Activated CD4-positive, alpha-beta T cell treated with anti-CD3 and anti-CD28 coated beads for 48 hours (primary cell): Measurements from ENCODE around the gene EML3.
"Not testable (repeated sequence)": the region's sequence is repeated elsewhere in the genome, so short reads cannot be mapped to it uniquely, and the experiment has no call there.

Source experiments
- DNase-seq: peaks from one replicate; pipeline ENCODE4 v3.0.0-alpha.2; 2020

The EML3 gene

GRCh38 chr11:62612366-62613290, at the start of gene EML3, which contains the start of gene ROM1:
EML3 (minus strand) TSS chr11:62612775; CDS start chr11:62612457, 318 bp downstream.
ROM1 (plus strand) TSS chr11:62613257; CDS start chr11:62613282, 25 bp downstream.
- peak; percentile 91 for DNase-seq

DNA sequence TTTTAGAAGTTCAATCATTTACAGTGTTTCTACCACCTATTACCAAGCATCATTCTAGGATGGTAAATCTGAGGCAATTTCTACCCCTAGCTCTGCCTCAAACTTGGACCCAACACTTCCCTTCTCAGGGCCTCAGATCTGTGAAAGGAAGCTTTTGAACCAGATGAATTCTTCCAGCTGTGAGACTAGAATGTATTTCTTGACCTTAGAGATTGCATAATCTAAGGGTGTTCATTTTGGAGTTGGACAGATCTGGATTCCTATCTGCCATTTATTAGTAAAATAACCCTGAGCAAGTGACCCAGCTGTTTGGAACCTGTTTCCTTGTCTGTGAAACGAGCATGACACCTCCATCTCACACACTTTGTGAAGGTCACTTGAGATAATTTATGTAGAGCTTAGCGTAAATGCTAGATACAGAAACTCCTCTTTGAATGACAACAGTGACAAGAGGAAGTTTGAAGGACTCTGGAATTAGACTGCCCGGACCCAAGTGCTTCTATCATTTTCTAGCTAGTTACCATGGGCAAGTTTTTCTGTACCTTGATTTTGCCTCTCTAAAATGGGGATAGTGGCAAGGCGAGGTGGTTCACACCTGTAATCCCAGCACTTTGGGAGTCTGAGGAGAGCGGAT, 44.3 kb upstream of the EML3 start:
- no peak for DNase-seq

DNA sequence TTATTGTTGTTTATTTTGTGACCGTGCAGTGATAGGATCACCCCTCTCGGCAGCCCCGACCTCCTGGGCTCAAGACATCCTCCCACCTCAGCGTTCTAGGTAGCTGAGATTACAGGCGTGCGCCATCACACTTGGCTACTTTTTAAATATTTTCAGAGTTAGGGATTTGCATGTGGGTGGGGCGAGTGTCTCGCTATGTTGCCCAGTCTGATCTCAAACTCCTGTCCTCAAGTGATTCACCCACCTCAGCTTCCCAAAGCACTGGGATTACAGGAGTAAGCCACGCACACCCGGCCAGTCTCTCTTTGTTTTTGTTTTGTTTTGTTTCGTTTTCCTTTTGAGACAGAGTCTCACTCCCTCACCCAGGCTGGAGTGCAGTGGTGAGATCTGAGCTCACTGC, 41.7 kb upstream of the EML3 start:
- DNase-seq, result no peak

DNA sequence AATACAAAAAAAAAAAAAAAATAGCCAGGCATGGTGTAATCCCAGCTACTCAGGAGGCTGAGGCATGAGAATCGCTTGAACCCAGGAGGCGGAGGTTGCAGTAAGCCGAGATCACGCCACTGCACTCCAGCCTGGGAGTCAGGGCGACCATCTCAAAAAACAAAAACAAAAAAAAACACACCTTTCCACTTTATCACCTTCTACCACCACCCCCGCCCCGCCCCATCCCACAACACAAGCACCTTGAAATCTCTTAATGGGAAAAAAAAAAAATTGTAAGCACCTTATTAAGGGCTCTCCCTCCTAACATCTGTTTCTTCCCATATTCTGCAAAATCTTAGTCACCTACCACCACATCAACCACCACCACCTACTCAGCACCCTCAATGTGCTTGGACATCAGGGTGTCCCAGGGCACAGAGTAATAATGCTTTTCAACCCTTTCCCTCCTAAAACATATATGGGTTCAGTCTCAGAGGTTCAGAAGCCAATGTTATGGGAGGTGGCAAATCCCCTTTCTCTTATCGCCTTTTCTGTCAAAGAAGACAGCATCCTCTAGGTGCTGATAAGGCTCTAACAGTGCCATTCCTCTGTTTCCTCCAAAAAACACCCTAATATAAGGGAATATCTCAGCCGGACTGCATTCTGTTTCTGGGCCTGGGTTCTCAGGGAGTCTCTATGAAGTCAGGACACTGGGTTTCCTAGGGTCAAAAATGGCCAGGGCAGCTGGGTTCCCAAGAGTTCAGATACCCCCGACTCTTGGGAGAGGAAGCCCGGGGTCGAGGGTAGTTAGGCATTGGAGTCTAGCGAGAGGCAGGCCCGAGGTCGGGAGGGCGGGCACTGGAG, 39.8 kb upstream of the EML3 start:
- no peak for DNase-seq

GRCh38 chr11:62650283-62650682, 37.7 kb upstream of the EML3 start:
- DNase-seq, result not testable (repeated sequence)

GRCh38 chr11:62649486-62649885, 36.9 kb upstream of the EML3 start:
- no peak for DNase-seq

GRCh38 chr11:62648967-62649364, 36.4 kb upstream of the EML3 start:
- no peak for DNase-seq

DNA sequence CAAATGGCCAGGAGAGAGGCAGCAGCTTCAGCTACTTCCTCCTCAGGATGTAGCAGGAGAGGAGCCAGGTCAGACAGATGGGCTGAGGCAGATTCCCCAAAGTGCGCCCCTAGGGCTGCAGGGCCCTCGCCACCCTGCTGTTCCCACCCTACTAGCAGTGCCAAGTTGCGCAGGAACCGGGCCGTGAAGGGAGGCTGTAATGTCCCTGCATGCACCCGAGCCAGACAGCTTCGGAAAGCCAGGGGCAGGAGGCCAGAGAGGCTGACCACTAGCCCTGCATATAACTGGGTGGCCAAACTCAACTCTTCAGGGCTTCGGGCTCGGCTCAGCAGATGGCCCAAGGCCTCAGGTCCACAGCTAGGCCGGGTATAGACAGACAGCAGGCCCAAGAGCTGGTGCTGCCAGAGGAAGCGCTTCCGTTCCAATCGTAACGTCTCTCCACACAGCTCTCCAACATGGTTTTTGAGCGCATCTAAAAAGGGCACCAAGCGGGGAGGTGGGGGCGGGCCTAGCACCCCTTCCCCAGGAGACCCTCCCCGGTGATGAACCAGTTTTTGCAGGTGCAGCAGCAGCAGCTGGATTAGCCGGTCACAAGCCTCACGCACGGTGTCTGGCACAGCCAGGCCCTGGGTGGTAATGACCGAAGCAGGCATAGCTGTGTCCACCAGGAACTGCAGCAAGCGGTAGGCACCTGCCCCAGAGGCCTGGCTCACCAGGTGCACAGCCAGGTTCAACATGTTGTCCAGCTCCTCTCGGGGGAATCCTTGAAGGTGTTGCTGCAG, 35.8 kb upstream of the EML3 start:
- DNase-seq, result no peak

- no peak for DNase-seq
These were observed 35.0 kb upstream of the EML3 start for GRCh38 chr11:62647609-62648005.

- DNase-seq, result no peak
These were observed 34.4 kb upstream of the EML3 start for GRCh38 chr11:62646825-62647608.

DNA sequence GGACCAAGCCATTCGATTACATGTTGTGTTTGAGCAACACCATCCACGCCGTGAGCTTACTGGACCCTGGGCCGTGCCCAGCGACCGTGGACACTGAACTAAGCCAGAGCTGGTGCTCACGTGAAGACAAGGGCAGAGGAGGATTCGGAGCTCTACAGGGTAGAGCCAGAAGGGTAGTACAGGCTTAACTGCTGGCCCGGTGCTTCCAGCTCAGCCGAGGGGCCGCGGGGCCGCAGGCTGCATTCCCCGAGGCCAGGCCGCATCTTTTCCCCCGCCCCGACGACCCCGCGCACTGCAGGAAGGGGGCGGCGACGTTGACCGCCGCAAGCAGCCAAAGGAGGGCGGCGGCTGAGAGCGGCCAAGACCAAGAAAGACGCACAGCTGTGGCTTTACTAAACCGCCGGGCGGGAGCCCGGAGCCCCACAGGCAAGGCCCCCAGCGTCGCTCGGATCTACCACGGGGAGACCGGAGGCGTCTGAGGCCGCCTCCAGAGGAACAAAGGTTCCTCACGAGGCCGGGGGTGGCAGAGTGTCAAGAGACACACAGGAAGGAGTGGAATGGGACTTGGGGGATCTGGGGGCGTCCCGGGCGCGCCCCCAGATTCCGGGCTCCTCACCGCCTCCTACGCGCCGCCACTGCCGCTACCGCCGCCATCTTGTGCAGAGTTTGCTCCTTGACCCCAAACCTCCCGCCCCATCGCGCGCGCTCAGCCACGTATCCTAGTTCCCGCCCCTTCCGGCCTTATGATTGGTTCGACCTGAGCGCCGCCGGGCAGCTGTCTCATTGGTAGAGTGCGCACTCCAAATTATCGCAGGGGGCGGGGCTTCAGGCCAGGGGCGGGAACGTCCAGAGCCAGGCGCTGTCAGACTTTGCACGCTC, 33.6 kb upstream of the EML3 start, which contains the start of gene GANAB:
Gene GANAB (minus strand): TSS at position 668 of the 879 bp plus-strand sequence. CDS start 14 bp downstream, at position 654.
- peak; percentile 100 for DNase-seq

DNA sequence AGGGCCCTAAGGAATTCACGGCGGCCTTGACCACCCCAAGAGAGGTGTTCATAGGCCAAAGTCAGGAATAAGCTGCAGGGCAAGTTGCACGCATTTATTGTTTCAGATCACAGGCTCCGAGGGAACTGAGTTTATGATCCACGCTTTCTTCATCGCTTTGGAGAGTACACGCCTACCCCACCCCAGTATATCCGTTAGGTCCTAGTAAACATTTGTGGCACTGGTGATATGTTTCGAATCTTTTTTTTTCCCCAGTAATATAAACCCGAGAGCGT, 33.0 kb upstream of the EML3 start:
- no peak for DNase-seq

GRCh38 chr11:62644220-62644619, 31.6 kb upstream of the EML3 start:
- no peak for DNase-seq

- DNase-seq, result no peak
These were observed 19.9 kb upstream of the EML3 start for GRCh38 chr11:62632492-62632891.

GRCh38 chr11:62627713-62628112, 15.1 kb upstream of the EML3 start:
- DNase-seq, result no peak

DNA sequence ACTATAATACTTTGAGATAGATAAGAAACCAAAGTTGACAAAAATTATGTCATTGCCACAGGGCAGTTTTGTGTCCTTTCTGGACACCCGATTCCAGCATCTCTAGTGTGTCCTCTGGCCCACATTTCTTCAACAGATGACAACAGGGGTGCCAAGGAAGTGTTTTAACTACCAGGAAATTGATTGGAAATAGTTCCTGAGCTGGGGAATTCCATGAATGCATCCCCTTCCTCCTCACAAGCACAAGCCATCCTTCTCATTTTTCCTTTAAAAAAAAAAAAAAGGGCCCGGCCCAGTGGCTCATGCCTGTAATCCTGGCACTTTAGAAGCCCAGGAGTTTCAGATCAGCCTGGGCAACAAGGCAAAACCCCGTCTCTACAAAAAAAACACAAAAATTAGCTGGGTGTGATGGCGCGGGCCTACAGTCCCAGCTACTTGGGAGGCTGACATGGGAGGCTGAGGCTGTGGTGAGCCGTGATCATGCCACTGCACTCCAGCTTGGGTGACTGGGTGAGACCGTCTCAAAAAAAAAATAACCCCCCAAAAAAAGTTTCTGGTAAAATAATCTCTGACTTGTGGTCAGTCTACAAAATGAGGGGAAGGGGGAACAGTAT, 10.0 kb upstream of the EML3 start:
- no peak for DNase-seq

DNA sequence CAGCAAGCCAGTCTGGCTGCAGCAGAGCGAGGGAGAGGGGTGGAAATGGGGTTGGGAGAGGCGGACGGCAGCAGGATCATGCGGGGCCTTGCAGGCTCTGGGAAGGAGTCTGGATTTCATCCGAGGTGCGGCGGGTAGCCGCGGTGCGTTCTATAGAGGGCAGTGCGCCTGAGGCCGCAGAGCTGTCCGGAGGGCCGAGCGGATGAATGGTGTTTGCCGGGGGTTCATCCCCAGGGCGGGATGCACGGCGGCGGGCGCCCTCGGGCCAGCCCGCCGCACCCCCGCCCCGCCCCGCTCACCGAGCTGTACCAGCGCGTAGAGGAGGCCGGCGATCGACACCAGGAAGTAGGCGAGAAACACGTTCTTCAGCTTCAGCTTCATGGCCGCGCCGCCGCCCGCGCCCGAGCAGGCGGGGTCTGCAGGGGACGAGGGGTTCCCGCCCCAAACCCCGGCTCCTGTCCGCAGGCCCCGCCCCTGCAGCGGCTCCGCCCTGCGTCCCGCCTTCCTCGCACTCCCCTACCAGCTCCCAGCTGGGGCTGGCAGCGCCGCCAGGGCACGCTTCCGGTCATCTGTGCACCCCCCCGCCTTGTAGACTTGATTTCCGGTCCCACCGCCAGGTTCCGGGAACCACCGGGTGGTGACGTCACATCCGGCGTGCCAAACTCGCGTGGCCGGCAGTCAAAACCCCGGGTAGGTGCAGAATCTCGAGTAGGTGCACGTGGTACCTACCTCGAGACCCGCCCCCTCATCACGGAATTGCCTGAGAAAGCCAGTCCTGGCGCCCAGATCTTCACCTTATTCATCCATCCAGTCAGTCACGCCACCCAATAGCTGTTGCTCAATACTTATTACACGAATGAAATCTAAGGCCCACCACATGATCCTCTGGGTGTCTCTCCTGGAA, 9.2 kb upstream of the EML3 start, which contains the start of gene B3GAT3:
Gene B3GAT3 (minus strand): TSS at position 420 of the 904 bp plus-strand sequence. CDS start 39 bp downstream, at position 381.
- peak; percentile 98 for DNase-seq

GRCh38 chr11:62621027-62621566, 8.5 kb upstream of the EML3 start:
- no peak for DNase-seq

- DNase-seq, result not testable (repeated sequence)
These were observed 4.4 kb upstream of the EML3 start for GRCh38 chr11:62616957-62617356.
